GM12878 (cell line): Measurements from ENCODE around the gene CCDC149. TPM values are rescaled to one million over a fixed set of nuclear protein-coding genes. Genes with fewer than 3 reads are reported as not detected.

Source experiments
- ATAC-seq: fragments of 200-7000 bp; cut with Tn5 transposase; 3 replicates; pipeline ENCODE4 v1.9.1; 2020; ENCODE audit warnings: mild to moderate bottlenecking, moderate library complexity
- BruUV-seq: library from RNA; stranded (reverse); fragments of 400-500 nt; replicated peaks from 2 replicates; lab custom pipeline; 2021; lab: Mats Ljungman, UMichigan
- CTCF ChIA-PET: fragments of 300-600 bp; sonication (Branson Sonifier 250); formaldehyde crosslinking; extraction: SDS; loops from one replicate; lab custom pipeline; 2021; ENCODE audit warnings: inconsistent platforms; lab: Yijun Ruan, JAX
- POLR2A ChIA-PET: fragments of 350-600 bp; formaldehyde crosslinking; extraction: SDS; loops from one replicate; lab custom pipeline; 2021; ENCODE audit warnings: inconsistent platforms; lab: Charles Lee
- RAD21 ChIA-PET: fragments of 300-600 bp; sonication (Branson Sonifier 250); formaldehyde crosslinking; loops from one replicate; lab custom pipeline; 2023; ENCODE audit warnings: antibody characterized with exemption; ENCODE audit not compliant: unreplicated experiment; lab: Charles Lee
- SMC1A ChIA-PET: fragments of 300-600 bp; sonication (Branson Sonifier 250); formaldehyde crosslinking; loops from one replicate; lab custom pipeline; 2023; ENCODE audit not compliant: unreplicated experiment, uncharacterized antibody; lab: Charles Lee
- DNase-seq: peaks from one replicate; pipeline ENCODE4 v3.0.0-alpha.2; 2011; ENCODE audit warnings: low read depth, low spot score
- FAIRE-seq: peaks from 3 replicates; lab custom pipeline; 2011; peaks lifted over from hg19 to GRCh38; lab: Jason Lieb, UNC
- H2AFZ ChIP-seq: 2 replicates; pipeline ENCODE4 v1.6.0; 2011; ENCODE audit warnings: low read depth, low read length, control low read depth; ENCODE audit not compliant: control insufficient read depth
- H3K27ac ChIP-seq: 2 replicates; pipeline ENCODE4 v1.5.1; 2011; ENCODE audit warnings: control low read depth; ENCODE audit not compliant: control insufficient read depth, insufficient read depth
- H3K27me3 ChIP-seq, 2 experiments: replicated peaks in 1 of 2; 2 replicates each; pipeline versions ENCODE4 v1.6.0 to v1.6.1; 2011; ENCODE audit warnings: low read length in 1 of 2; ENCODE audit not compliant: control insufficient read depth in 2 of 2, insufficient read depth in 2 of 2
- H3K36me3 ChIP-seq, 2 experiments: 2 replicates each; pipeline ENCODE4 v1.5.1; 2011; ENCODE audit warnings: low read length in 1 of 2; ENCODE audit not compliant: control insufficient read depth in 2 of 2, insufficient read depth in 2 of 2
- H3K4me1 ChIP-seq: 2 replicates; pipeline ENCODE4 v1.6.1; 2011; ENCODE audit warnings: mild to moderate bottlenecking, low read length, moderate library complexity, mixed read lengths; ENCODE audit not compliant: control insufficient read depth, insufficient read depth
- H3K4me2 ChIP-seq: 2 replicates; pipeline ENCODE4 v1.6.0; 2011; ENCODE audit warnings: control low read depth; ENCODE audit not compliant: control insufficient read depth, insufficient read depth
- H3K4me3 ChIP-seq: fragments of 200-600 bp; sonication (generic); 2 replicates; pipeline ENCODE4 v1.5.1; 2016
- H3K79me2 ChIP-seq: 2 replicates; pipeline ENCODE4 v1.6.0; 2011; ENCODE audit warnings: low read length; ENCODE audit not compliant: control insufficient read depth, insufficient read depth
- H3K9ac ChIP-seq: 2 replicates; pipeline ENCODE4 v1.8.0; 2011; ENCODE audit warnings: low read length, control low read depth, mixed read lengths; ENCODE audit not compliant: control insufficient read depth, insufficient read depth
- H3K9me3 ChIP-seq: replicated peaks from 3 replicates; pipeline ENCODE4 v1.5.1; 2011; ENCODE audit warnings: mild to moderate bottlenecking, low read length; ENCODE audit not compliant: control insufficient read depth, insufficient read depth
- H4K20me1 ChIP-seq: 2 replicates; pipeline ENCODE4 v1.6.0; 2011; ENCODE audit not compliant: control insufficient read depth, insufficient read depth
- E4F1 ChIP-seq: fragments of 450-650 bp; IDR thresholded peaks from 2 replicates; pipeline ENCODE4 v1.6.1; 2018; ENCODE audit warnings: borderline replicate concordance, mild to moderate bottlenecking; ENCODE audit not compliant: partially characterized antibody
- ELK1 ChIP-seq: IDR thresholded peaks from 2 replicates; pipeline ENCODE4 v1.6.1; 2012; ENCODE audit warnings: low read depth, low read length, improper control_type of control experiment
- IKZF1 ChIP-seq: fragments of 450-650 bp; conservative IDR thresholded peaks from 2 replicates; pipeline ENCODE4 v1.6.1; 2017; ENCODE audit warnings: antibody characterized with exemption, mild to moderate bottlenecking
- JUNB ChIP-seq: IDR thresholded peaks from 2 replicates; pipeline ENCODE4 v1.6.1; 2016; ENCODE audit warnings: antibody characterized with exemption, mild to moderate bottlenecking
- NR2C1 ChIP-seq: fragments of 450-650 bp; IDR thresholded peaks from 2 replicates; pipeline ENCODE4 v1.6.1; 2017; ENCODE audit warnings: antibody characterized with exemption, mild to moderate bottlenecking, moderate library complexity
- POLR2A ChIP-seq: IDR thresholded peaks from 2 replicates; pipeline ENCODE4 v1.6.1; 2011; ENCODE audit warnings: low read depth, mild to moderate bottlenecking, low read length
- SPI1 ChIP-seq: IDR thresholded peaks from 2 replicates; pipeline ENCODE4 v1.6.1; 2011; ENCODE audit warnings: low read depth, mild to moderate bottlenecking, low read length, moderate library complexity, borderline replicate concordance; ENCODE audit not compliant: insufficient read depth
- ZBED1 ChIP-seq: IDR thresholded peaks from 2 replicates; pipeline ENCODE4 v1.6.1; 2016; ENCODE audit warnings: borderline replicate concordance
- ZNF207 ChIP-seq: fragments of 450-650 bp; IDR thresholded peaks from 2 replicates; pipeline ENCODE4 v1.6.1; 2014; ENCODE audit warnings: antibody characterized with exemption, mild to moderate bottlenecking, borderline replicate concordance
- WGBS: methylation state at CpG from one replicate; pipeline ENCODE4 v1.1.6; 2016; ENCODE audit warnings: low lambda C conversion rate; ENCODE audit not compliant: insufficient replicate concordance, insufficient coverage; ENCODE audit errors: missing lambda C conversion rate; 5-methylcytosine and 5-hydroxymethylcytosine counted together
- in situ Hi-C: fragments of 300-500 bp; cut with MboI; formaldehyde crosslinking; loops from 9 replicates; pipeline ENCODE4 v1.14.3; 2018; ENCODE audit warnings: mixed read lengths
- intact Hi-C: fragments of 100-400 bp; cut with micrococcal nuclease; formaldehyde crosslinking; loops from one replicate; pipeline ENCODE4 v1.14.2; 2022; ENCODE audit not compliant: unreplicated experiment
- polyA plus RNA-seq, 11 experiments: library from polyadenylated mRNA; depleted of rRNA in 4 of 11; unstranded in 6 of 11; stranded (reverse) in 5 of 11; fragments of >200 nt; fragmentation: Nextera tagmentation in 4 of 11; fragmentation: Illumina TruSeq in 1 of 11; extraction: Ambion mirVana in 4 of 11; extraction: Trizol in 1 of 11; gene quantifications; 1 replicate in 1 of 11; 2 replicates in 10 of 11; pipeline versions ENCODE4 v1.2.1 to v1.2.3, GENCODE V29; 2011 to 2016; ENCODE audit warnings: inconsistent platforms in 2 of 11, missing spikeins in 2 of 11, low read depth in 1 of 11
- total RNA-seq, 4 experiments: library from RNA; depleted of rRNA in 3 of 4; stranded (reverse); fragments of >200 nt in 3 of 4; fragmentation: Illumina TruSeq in 1 of 4; extraction: Trizol in 1 of 4; gene quantifications; 2 replicates each; pipeline versions ENCODE4 v1.2.1 to v1.2.3, GENCODE V29; 2013 to 2021
- TF ChIP-seq, protein P1 (sequence below): fragments of 450-650 bp; IDR thresholded peaks from 2 replicates; pipeline ENCODE4 v1.6.1; 2014; ENCODE audit warnings: mild to moderate bottlenecking

Gene CCDC149
- total and polyA plus RNA-seq, 10 of the 15 experiments (the other 5 are each of a cell fraction or from before 2014, with no cell fraction given), result 0.03 to 0.04 (median 0.04) TPM; not detected in 7

DNA sequence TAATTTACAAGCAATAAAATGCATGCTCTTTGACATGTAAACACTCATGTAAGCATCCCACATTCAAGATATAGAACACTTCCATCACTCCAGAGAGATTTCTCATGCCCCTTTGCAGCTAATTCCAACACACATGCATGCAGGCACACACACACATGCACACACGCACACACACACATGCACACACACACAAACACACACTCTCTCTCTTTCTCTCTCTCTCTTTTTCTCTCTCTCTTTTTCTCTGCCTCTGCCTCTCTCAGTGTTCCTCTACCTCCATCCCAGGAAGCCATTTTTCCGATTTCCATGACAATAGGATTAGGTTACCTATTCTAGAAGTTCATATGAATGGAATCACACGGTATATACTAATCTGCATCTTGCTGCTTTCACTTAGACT, 129.3 kb downstream of the CCDC149 start:
- in situ Hi-C loops, result no loop called here
- H3K9me3 ChIP-seq, result no peaks in the 10 kb centered on the region
- FAIRE-seq, result no peak
- DNase-seq, result no peak
- no peak for TF ChIP-seq ELK1
- no peak for TF ChIP-seq SPI1
- no peak for TF ChIP-seq E4F1
- TF ChIP-seq, protein P1, sequence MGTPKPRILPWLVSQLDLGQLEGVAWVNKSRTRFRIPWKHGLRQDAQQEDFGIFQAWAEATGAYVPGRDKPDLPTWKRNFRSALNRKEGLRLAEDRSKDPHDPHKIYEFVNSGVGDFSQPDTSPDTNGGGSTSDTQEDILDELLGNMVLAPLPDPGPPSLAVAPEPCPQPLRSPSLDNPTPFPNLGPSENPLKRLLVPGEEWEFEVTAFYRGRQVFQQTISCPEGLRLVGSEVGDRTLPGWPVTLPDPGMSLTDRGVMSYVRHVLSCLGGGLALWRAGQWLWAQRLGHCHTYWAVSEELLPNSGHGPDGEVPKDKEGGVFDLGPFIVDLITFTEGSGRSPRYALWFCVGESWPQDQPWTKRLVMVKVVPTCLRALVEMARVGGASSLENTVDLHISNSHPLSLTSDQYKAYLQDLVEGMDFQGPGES, result no peak
- TF ChIP-seq ZNF207, result no peak
- no peak for TF ChIP-seq ZBED1
- TF ChIP-seq JUNB, result no peak
- TF ChIP-seq IKZF1, result no peak
- no peak for TF ChIP-seq POLR2A
- no peak for TF ChIP-seq NR2C1
- TF ChIP-seq, all 136 proteins: peak for 0
- SMC1A ChIA-PET, result no interaction called here
- intact Hi-C loops, result no loop called here
- no peak overlapping the region for H3K4me3 ChIP-seq
- 35% methylated on average over 3 of the region's 3 CpGs for WGBS
- no peak overlapping the region for H2AFZ ChIP-seq
- no peak for ATAC-seq
- H3K79me2 ChIP-seq, result no peaks in the 10 kb centered on the region
- no peaks in the 10 kb centered on the region for H3K27me3 ChIP-seq
- no peaks in the 10 kb centered on the region for H3K4me1 ChIP-seq
- POLR2A ChIA-PET, result no interaction called here
- H3K9ac ChIP-seq, result no peak overlapping the region
- H3K36me3 ChIP-seq, result no peaks in the 10 kb centered on the region
- H3K4me2 ChIP-seq, result no peak overlapping the region
- H3K27ac ChIP-seq, result no peak overlapping the region
- RAD21 ChIA-PET, result no interaction called here
- BruUV-seq, result no TSS peak
- H4K20me1 ChIP-seq, result no peaks in the 10 kb centered on the region
- CTCF ChIA-PET, result no interaction called here
